SK-N-SH (cell line): Measurements from ENCODE around the gene PLCL2.

Experiments used
- CHD2 ChIP-seq: fragments of 150-350 bp; IDR thresholded peaks from 2 replicates; pipeline ENCODE4 v1.6.1; 2018; ENCODE audit warnings: low read length; ENCODE audit not compliant: partially characterized antibody
- EP300 ChIP-seq, 2 experiments: IDR thresholded peaks; 2 replicates each; pipeline versions ENCODE4 v1.4.0 to v1.6.1; 2012; ENCODE audit warnings: borderline replicate concordance in 1 of 2, low read depth in 1 of 2, low read length in 1 of 2
- EZH2phosphoT487 ChIP-seq: fragments of 200-600 bp; sonication (generic); IDR thresholded peaks from 2 replicates; pipeline ENCODE4 v1.6.1; 2017; ENCODE audit warnings: low read depth, mixed run types, mild to moderate bottlenecking, antibody characterized with exemption, moderate library complexity, borderline replicate concordance
- MXI1 ChIP-seq: IDR thresholded peaks from 2 replicates; pipeline ENCODE4 v1.6.1; 2012; ENCODE audit warnings: mild to moderate bottlenecking, low read depth, low read length, improper control_type of control experiment
- RAD21 ChIP-seq: IDR thresholded peaks from 2 replicates; pipeline ENCODE4 v1.6.1; 2012; ENCODE audit warnings: mild to moderate bottlenecking, low read length
- SIN3A ChIP-seq: IDR thresholded peaks from 2 replicates; pipeline ENCODE4 v1.6.1; 2012; ENCODE audit warnings: low read depth, mild to moderate bottlenecking, low read length, moderate library complexity, borderline replicate concordance
- TCF12 ChIP-seq: IDR thresholded peaks from 2 replicates; pipeline ENCODE4 v1.4.0; 2012
- YY1 ChIP-seq: IDR thresholded peaks from 2 replicates; pipeline ENCODE4 v1.4.0; 2012; ENCODE audit warnings: low read depth, mild to moderate bottlenecking
- ZBTB33 ChIP-seq: IDR thresholded peaks from 2 replicates; pipeline ENCODE4 v1.4.0; 2012; ENCODE audit warnings: low read depth, borderline replicate concordance
- TF ChIP-seq, protein P1 (sequence below): fragments of 200-600 bp; sonication (generic); IDR thresholded peaks from 2 replicates; pipeline ENCODE4 v1.6.1; 2017; ENCODE audit warnings: antibody characterized with exemption, mild to moderate bottlenecking, moderate library complexity
- TF ChIP-seq, protein P2 (sequence below): IDR thresholded peaks from 2 replicates; pipeline ENCODE4 v1.6.1; 2012; ENCODE audit warnings: mild to moderate bottlenecking, low read depth, low read length, moderate library complexity

DNA sequence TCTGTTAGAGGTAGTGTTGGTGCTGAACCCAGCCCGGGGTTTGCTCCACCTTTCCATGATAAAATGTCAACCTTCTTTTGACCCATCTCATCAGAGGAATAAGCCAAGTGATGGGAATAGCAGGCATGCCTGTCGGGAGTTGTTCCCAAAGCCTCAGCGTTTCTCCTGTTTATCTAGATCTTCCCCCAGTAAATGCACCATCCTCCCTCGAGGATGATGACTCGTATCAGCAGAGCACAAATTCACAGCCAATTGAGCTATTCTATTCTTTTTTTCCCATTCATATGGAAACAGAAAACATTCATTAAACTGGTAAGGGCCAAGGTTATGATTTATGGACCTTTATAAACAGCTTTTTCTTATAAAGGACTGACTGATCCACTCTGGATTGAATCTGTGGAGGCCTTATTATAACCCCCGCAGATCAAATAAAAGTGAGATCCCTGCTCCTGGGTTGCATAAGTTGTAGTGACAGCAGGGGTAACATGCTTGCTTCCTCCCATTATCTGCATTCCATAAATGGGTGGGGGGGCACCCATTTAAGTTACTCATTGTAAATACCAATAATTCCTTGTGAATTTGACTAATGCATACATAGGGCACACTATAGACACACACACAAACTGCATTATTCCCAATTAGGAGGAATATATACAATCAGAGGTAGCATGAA, 207.3 kb downstream of the PLCL2 start:
- TF ChIP-seq RAD21 (no peak), YY1 (no peak), EZH2phosphoT487 (no peak), CHD2 (no peak), SIN3A (no peak), EP300 (IDR thresholded peaks at IDR 0.05; ENCODE audit: borderline replicate concordance in 1 of 2, low read depth in 1 of 2, low read length in 1 of 2) (no peak), ZBTB33 (no peak), MXI1 (no peak), TCF12 (no peak)
- TF ChIP-seq, protein P1, sequence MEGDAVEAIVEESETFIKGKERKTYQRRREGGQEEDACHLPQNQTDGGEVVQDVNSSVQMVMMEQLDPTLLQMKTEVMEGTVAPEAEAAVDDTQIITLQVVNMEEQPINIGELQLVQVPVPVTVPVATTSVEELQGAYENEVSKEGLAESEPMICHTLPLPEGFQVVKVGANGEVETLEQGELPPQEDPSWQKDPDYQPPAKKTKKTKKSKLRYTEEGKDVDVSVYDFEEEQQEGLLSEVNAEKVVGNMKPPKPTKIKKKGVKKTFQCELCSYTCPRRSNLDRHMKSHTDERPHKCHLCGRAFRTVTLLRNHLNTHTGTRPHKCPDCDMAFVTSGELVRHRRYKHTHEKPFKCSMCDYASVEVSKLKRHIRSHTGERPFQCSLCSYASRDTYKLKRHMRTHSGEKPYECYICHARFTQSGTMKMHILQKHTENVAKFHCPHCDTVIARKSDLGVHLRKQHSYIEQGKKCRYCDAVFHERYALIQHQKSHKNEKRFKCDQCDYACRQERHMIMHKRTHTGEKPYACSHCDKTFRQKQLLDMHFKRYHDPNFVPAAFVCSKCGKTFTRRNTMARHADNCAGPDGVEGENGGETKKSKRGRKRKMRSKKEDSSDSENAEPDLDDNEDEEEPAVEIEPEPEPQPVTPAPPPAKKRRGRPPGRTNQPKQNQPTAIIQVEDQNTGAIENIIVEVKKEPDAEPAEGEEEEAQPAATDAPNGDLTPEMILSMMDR: no peak
- TF ChIP-seq, protein P2, sequence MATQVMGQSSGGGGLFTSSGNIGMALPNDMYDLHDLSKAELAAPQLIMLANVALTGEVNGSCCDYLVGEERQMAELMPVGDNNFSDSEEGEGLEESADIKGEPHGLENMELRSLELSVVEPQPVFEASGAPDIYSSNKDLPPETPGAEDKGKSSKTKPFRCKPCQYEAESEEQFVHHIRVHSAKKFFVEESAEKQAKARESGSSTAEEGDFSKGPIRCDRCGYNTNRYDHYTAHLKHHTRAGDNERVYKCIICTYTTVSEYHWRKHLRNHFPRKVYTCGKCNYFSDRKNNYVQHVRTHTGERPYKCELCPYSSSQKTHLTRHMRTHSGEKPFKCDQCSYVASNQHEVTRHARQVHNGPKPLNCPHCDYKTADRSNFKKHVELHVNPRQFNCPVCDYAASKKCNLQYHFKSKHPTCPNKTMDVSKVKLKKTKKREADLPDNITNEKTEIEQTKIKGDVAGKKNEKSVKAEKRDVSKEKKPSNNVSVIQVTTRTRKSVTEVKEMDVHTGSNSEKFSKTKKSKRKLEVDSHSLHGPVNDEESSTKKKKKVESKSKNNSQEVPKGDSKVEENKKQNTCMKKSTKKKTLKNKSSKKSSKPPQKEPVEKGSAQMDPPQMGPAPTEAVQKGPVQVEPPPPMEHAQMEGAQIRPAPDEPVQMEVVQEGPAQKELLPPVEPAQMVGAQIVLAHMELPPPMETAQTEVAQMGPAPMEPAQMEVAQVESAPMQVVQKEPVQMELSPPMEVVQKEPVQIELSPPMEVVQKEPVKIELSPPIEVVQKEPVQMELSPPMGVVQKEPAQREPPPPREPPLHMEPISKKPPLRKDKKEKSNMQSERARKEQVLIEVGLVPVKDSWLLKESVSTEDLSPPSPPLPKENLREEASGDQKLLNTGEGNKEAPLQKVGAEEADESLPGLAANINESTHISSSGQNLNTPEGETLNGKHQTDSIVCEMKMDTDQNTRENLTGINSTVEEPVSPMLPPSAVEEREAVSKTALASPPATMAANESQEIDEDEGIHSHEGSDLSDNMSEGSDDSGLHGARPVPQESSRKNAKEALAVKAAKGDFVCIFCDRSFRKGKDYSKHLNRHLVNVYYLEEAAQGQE: no peak
